K562 treated with DMSO at 1 percent for 12 hours (cell line): ENCODE results near the gene LPCAT2. TPM values are rescaled to one million over a fixed set of nuclear protein-coding genes. Genes with fewer than 3 reads are reported as not detected.

Source experiments
- total RNA-seq: library from RNA; unstranded; fragments of 300-600 nt; gene quantifications from 2 replicates; pipeline ENCODE4 v1.2.3, GENCODE V29; 2022; ENCODE audit not compliant: insufficient read depth

Gene LPCAT2, protein sequence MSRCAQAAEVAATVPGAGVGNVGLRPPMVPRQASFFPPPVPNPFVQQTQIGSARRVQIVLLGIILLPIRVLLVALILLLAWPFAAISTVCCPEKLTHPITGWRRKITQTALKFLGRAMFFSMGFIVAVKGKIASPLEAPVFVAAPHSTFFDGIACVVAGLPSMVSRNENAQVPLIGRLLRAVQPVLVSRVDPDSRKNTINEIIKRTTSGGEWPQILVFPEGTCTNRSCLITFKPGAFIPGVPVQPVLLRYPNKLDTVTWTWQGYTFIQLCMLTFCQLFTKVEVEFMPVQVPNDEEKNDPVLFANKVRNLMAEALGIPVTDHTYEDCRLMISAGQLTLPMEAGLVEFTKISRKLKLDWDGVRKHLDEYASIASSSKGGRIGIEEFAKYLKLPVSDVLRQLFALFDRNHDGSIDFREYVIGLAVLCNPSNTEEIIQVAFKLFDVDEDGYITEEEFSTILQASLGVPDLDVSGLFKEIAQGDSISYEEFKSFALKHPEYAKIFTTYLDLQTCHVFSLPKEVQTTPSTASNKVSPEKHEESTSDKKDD
- 9.9 and 17.7 TPM in 2 replicates for total RNA-seq

DNA sequence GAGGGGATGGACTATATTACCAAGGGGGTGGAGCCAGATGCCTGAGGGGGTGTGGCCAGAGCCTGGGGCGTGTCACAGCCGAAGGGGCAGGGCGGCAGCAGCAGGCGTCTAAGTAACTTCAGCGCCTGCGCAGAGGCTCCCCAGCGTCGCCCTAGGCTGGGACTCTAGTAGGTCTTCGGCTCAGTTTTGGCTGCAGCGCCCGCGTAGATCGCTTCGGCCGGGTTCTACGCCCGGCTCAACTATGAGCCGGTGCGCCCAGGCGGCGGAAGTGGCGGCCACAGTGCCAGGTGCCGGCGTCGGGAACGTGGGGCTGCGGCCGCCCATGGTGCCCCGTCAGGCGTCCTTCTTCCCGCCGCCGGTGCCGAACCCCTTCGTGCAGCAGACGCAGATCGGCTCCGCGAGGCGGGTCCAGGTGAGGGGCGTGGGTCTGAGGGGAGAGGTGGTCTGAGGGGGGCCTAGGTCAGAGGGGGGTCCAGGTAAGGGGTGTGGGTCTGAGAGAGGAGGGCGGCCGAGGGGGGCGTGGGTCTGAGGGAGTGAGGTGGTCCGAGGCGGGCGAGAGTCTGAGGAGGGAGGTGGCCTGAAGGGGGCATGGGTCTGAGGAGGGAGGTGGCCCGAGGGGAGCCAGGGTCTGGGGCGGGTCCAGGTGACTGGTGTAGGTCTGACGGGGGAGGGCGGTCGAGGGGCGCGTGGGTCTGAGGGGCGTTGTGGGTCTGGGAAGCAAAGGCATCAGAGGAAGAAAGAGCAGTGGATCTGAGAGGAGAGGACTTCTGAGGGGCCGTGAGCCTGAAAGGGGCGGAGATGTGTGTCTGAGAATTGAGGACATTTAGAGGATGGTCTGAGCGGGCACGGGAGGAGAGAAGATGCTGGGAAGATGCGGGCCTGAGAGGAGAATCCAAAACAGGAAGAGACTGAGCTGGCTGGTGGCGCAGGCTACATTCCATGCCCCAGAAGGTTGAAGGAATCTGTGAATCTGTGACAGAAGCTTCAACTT is at the start of gene LPCAT2:
TSS of gene LPCAT2 (plus strand) at position 132 of the 991 bp plus-strand sequence. CDS start at position 242, 110 bp downstream.

DNA sequence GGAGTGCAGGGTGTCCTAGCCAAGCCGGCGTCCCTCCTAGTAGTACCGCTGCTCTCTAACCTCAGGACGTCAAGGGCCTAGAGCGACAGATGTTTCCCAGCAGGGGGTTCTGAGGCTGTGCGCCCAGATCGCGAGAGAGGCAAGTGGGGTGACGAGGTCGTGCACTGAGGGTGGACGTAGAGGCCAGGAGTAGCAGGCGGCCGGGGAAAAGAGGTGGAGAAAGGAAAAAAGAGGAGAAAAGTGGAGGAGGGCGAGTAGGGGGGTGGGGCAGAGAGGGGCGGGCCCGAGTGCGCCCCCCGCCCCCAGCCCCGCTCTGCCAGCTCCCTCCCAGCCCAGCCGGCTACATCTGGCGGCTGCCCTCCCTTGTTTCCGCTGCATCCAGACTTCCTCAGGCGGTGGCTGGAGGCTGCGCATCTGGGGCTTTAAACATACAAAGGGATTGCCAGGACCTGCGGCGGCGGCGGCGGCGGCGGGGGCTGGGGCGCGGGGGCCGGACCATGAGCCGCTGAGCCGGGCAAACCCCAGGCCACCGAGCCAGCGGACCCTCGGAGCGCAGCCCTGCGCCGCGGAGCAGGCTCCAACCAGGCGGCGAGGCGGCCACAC is 29.9 kb upstream of the LPCAT2 start, which contains the start of gene MMP2:
TSS of gene MMP2 (plus strand) at position 372 of the 603 bp plus-strand sequence. CDS start 282 bp downstream, outside the sequence.

DNA sequence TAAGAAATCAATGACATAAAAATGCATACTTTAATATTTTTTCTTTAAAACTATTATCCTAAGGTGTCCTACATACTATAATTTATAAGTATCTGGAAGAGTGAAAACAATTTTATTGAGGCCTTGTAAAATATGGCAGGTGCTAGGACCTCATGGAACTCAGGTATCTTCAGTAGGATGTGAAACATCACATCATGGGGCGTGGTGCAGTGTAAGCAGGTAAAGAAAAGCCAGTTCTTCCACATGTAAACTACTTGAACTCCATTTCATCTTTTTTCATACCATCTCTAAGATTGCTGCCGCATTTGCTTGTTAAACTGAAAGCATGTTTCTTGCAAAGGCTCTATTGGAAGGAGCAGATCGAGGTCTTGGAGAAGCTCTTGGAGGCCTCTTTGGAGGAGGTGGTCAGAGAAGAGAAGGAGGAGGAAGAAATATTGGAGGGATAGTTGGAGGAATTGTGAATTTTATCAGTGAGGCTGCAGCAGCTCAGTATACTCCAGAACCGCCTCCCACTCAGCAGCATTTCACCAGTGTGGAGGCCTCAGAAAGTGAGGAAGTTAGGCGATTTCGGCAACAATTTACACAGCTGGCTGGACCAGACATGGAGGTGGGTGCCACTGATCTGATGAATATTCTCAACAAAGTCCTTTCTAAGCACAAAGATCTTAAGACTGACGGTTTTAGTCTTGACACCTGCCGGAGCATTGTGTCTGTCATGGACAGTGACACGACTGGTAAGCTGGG is 57.7 kb downstream of the LPCAT2 start, which contains the start of gene CAPNS2:
TSS of gene CAPNS2 (plus strand) at position 253 of the 744 bp plus-strand sequence. CDS start at position 326, 73 bp downstream.

Other genes with a start within 250 kb of the LPCAT2 start
- 0.44 and 0.58 TPM in 2 replicates for gene IRX6, start 184.9 kb upstream of the LPCAT2 start, total RNA-seq
- not detected in 2 replicates for gene MMP2, start 29.9 kb upstream of the LPCAT2 start, total RNA-seq
- gene CAPNS2, start 57.6 kb downstream of the LPCAT2 start, total RNA-seq = not detected in 2 replicates
- not detected in 2 replicates for gene SLC6A2, start 146.9 kb downstream of the LPCAT2 start, total RNA-seq